DMS79 (cell line): ENCODE data around the gene SLC66A2.

Source experiments
- DNase-seq: peaks from one replicate; lab custom pipeline; 2025; lab: John Stamatoyannopoulos, UW

SLC66A2 gene

DNA sequence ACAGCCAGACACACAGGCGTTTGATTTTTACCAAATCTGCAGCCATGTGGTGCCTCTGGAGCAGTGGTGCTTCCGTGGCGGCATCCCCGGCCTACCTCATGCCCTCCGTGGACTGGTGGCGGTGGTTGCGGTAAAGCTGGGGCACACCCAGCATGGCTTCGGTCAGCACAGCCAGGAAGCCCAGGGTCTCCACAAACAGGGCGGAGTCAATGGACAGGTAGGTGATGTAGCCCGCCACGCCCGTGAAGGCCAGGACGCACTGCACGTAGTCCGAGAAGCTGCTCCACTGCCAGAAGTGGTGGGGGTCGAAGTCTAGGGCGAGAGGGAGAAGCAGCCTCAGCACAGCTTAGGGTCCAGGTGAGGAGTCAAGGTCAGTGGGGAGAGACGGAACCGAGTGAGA is 32.4 kb downstream of the SLC66A2 start:
- no peak for DNase-seq

GRCh38 chr18:79918615-79919011 is 32.8 kb downstream of the SLC66A2 start:
- no peak for DNase-seq

- no peak for DNase-seq
Measured at GRCh38 chr18:79917853-79918614, 33.4 kb downstream of the SLC66A2 start.

GRCh38 chr18:79917169-79917852 is 34.1 kb downstream of the SLC66A2 start:
- no peak for DNase-seq

DNA sequence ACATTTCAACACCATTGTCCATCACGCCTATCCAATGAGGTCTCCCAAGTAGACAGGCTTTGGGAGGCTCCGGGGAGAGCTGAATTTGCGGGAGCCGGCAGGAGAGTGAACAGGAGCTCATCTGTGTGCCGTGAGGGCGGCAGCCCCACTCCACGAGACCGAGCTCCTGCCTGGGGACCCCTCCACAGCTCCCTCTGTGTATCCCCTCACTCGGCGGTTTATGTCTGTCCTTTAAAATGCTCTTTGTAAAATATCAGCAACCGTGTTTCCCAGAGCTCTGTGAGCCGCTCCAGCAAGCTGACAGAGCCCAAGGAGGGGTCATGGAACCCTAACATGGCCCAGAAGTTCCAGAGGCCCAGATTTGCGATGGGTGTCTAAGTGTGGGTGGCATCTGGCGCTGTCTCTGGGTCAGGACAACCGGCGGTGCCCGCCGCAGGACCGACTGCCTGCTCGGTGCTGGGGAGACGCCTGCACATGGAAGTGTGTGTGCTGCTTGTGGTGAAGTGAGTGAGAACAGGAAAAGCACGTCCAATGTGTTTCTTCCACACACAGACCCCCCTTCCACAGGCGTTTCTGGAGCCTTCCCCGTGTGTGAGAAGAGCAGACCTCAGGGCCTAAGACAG is 34.8 kb downstream of the SLC66A2 start:
- DNase-seq = no peak

GRCh38 chr18:79916128-79916494 is 35.3 kb downstream of the SLC66A2 start:
- no peak for DNase-seq

- no peak for DNase-seq
Measured at GRCh38 chr18:79915161-79916127, 36.0 kb downstream of the SLC66A2 start.

DNA sequence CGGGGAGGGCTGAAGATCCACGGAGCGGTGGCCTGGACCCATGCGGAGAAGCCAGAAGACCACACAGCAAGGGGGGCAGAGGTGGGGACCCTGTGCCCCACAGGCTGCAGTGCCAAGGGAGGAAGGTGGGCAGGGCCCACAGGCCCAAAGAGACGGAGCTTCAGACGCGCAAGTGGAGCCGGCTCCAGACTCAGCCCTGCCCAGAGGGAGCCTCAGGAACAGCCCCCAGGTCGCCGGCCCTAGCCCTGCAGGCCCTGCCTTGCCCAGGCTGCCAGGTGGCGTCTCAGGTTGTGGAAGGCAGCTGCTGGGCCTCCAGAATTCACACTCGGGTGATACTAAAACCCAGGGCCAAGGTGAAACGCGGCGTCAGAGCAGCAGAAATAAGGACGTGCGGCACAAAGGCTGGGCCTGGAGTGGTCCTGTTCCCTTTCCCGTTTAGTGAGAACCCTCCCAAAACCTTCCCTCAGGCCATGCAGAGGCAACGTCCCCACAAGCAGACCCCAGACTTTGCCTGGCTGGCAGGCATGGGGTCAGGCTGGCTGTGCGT is 36.8 kb downstream of the SLC66A2 start:
- DNase-seq = no peak

GRCh38 chr18:79912994-79913831 is 38.2 kb downstream of the SLC66A2 start:
- DNase-seq = no peak

- no peak for DNase-seq
Measured at GRCh38 chr18:79912409-79912991, 39.0 kb downstream of the SLC66A2 start.

DNA sequence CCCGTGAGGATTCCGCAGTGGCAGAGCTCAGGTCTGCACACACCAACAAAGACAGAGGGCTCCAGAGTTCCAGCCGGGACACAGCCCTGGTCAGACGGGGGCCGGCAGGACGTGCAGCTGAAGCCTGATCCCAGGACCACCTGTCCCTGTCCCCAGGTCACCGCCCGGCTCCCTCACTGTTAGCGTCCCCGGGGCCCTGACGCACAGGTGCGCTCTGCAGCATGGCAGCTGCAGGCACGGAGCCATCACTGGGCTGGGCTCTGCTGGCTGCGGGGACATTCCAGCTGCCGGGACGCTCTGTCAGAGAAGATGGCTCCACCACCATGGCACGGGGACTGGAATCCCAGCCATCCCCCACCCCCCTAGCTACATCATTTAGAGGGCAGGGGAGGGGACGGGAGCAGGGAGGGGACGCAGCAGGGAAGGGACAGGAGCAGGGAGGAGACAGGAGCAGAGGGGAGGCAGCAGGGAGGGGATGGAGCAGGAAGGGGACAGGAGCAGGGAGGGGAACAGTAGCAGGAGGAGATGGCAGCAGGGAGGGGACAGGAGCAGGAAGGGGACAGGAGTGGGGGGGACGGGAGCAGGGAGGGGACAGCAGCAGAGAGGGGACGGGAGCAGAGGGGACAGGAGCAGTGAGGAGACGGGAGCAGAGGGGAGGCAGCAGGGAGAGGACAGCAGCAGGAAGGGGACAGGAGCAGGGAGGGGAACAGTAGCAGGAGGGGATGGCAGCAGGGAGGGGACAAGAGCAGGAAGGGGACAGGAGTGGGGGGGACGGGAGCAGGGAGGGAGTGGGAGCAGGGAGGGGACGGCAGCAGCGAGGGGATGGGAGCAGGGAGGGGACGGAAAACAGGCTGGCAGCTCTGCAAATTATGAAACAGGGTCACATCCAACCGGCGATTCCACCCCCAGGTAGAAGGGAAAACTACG is 39.8 kb downstream of the SLC66A2 start:
- DNase-seq = no peak

GRCh38 chr18:79910563-79911343 is 40.7 kb downstream of the SLC66A2 start:
- DNase-seq = no peak

- DNase-seq = no peak
Measured at GRCh38 chr18:79906706-79907105, 44.7 kb downstream of the SLC66A2 start.

DNA sequence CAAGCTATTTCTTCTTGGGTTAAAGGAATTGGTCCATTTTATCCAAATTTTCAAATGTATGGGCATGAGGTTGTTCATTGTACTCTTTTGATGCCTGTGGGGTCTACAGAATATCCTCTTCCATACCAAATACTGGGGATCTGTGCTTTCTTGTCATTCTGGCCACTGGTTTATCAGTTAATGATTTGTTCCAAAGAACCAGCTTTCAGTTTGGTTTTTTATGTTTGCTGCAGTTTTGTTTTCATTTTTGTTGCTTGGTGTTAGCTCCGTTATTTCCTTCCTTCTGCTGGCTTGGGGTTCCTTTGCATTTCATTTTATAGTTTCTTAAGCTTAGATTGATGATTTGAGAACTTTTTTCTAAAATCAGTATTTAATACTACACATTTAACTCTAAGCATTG is 45.5 kb downstream of the SLC66A2 start:
- DNase-seq = no peak

- DNase-seq = peak; percentile 5
Measured at GRCh38 chr18:79905389-79905911, 46.0 kb downstream of the SLC66A2 start.

GRCh38 chr18:79904357-79905147 is 46.9 kb downstream of the SLC66A2 start:
- DNase-seq = peak; percentile 73

DNA sequence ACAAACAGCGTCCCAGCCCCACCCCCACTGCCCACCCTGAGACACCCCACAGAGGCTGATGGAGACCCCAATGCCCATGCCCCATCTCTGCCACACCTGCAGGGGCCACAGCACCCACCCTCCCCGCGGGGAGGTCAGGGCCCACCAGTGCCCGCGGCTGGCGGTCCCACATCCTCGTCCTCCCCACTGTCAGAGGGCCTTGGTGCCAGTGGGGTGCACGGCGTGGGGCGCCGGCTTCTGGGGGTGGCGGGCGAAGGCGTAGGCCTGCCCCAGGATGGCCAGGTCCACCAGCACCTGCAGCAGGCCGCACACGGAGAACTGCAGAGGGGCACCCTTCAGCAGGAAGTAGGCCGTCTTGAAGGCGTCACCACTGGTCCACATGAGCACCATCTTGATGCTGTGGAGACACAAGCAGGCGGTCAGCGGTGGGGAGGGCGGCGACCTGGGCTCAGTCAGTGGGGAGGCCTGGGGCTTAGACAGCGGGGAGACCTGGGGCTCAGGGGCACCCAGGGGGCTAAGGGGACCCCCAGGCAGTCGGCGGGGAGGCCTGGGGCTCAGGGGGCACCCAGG is 47.6 kb downstream of the SLC66A2 start:
- no peak for DNase-seq
